OCI-LY3 (cell line): ENCODE measurements around the gene PCMTD2.

Experiments used
- H2AFZ ChIP-seq: fragments of 200-600, 300-600 bp; shearing (Covaris generic); 2 replicates; pipeline ENCODE4 v1.6.0; 2014; ENCODE audit warnings: antibody characterized with exemption, low read depth, low read length
- H3K27ac ChIP-seq: fragments of 200-600, 300-600 bp; sonication (generic); 2 replicates; pipeline ENCODE4 v1.5.1; 2014; ENCODE audit warnings: mild to moderate bottlenecking, low read length, moderate library complexity, mixed read lengths
- H3K27me3 ChIP-seq: fragments of 200-600, 300-600 bp; sonication (generic); 2 replicates; pipeline ENCODE4 v1.6.1; 2014; ENCODE audit warnings: low read depth, low read length, mixed read lengths
- H3K36me3 ChIP-seq: fragments of 200-600, 300-600 bp; sonication (generic); replicated peaks from 2 replicates; pipeline ENCODE3; 2014; ENCODE audit warnings: low read depth, low read length, mixed read lengths
- H3K4me1 ChIP-seq: fragments of 300-600, 200-600 bp; sonication (generic); 2 replicates; pipeline ENCODE4 v1.6.1; 2014; ENCODE audit warnings: low read length, mixed read lengths
- H3K4me2 ChIP-seq: fragments of 200-600, 300-600 bp; sonication (generic); 2 replicates; pipeline ENCODE4 v1.6.1; 2014; ENCODE audit warnings: low read length, mixed read lengths
- H3K4me3 ChIP-seq: fragments of 300-600, 200-600 bp; sonication (generic); 2 replicates; pipeline ENCODE4 v1.5.1; 2014; ENCODE audit warnings: antibody characterized with exemption, mild to moderate bottlenecking, low read length, moderate library complexity
- H3K79me2 ChIP-seq: fragments of 300-600, 200-600 bp; shearing (Covaris generic); 2 replicates; pipeline ENCODE4 v1.6.1; 2014; ENCODE audit warnings: mild to moderate bottlenecking, low read length, mixed read lengths
- H3K9ac ChIP-seq: fragments of 300-600, 200-600 bp; shearing (Covaris generic); 2 replicates; pipeline ENCODE4 v1.6.0; 2014; ENCODE audit warnings: mild to moderate bottlenecking, low read length, moderate library complexity
- H3K9me3 ChIP-seq: fragments of 200-600, 300-600 bp; shearing (Covaris generic); 2 replicates; pipeline ENCODE4 v1.6.1; 2014; ENCODE audit warnings: low read length, mixed read lengths; ENCODE audit not compliant: insufficient read depth
- H4K20me1 ChIP-seq: fragments of 200-600, 300-600 bp; sonication (generic); 2 replicates; pipeline ENCODE4 v1.6.1; 2016; ENCODE audit warnings: low read length, mixed read lengths; ENCODE audit not compliant: insufficient read depth
- EZH2phosphoT487 ChIP-seq: fragments of 200-600 bp; shearing (Covaris generic); IDR thresholded peaks from 2 replicates; pipeline ENCODE4 v1.6.1; 2018; ENCODE audit warnings: antibody characterized with exemption, mixed run types, low read depth
- TF ChIP-seq, protein P1 (sequence below): fragments of 200-600, 300-600 bp; sonication (generic); IDR thresholded peaks from 2 replicates; pipeline ENCODE4 v1.5.1; 2014; ENCODE audit warnings: antibody characterized with exemption, low read length, low read depth

Gene PCMTD2

DNA sequence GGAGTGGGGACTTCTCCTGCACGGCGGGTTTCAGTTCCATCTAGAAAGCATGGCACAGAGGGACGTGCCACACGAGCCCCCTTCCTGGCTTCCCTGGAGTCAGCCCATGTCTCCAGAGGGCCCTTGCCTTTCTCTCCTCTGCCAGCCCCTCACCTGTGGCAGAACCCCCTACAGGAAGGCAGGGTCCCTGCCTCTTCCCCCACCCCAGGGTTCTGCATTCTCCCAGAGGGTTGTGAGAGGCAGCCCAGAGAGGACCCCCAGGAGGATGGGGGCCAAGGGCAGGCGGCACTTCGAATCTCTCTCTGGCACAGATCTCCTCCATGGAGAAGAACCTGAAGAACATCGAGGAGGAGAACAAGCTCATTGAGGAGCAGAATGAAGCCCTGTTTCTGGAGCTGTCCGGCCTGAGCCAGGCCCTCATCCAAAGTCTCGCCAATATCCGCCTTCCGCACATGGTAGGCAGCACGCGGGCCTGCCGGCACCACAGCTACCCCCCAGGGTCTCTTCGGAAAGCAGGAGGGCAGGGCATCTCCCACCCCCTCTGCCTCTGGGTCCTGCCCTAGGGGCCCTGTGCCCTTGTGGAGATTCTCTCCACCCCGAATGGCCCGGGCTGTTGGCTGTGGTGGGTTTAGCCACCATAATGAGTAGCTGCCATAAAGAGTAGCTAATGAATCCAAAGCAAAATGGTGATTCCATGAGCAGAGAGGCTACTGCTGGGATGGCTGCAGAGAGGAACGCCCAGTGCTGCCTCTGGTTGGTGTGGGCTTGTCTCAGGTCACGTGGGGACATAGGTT is 15.9 kb upstream of the PCMTD2 start:
- peaks cover 30% of the 10 kb centered on the region for H3K4me1 ChIP-seq
- H3K9ac ChIP-seq = peak overlapping the region; percentile 54
- no peaks in the 10 kb centered on the region for H3K9me3 ChIP-seq
- no peaks in the 10 kb centered on the region for H4K20me1 ChIP-seq
- no peaks in the 10 kb centered on the region for H3K79me2 ChIP-seq
- peak overlapping the region; percentile 47 for H3K27ac ChIP-seq
- H2AFZ ChIP-seq = peak overlapping the region; percentile 92
- H3K36me3 ChIP-seq = no peaks in the 10 kb centered on the region
- TF ChIP-seq, protein P1, sequence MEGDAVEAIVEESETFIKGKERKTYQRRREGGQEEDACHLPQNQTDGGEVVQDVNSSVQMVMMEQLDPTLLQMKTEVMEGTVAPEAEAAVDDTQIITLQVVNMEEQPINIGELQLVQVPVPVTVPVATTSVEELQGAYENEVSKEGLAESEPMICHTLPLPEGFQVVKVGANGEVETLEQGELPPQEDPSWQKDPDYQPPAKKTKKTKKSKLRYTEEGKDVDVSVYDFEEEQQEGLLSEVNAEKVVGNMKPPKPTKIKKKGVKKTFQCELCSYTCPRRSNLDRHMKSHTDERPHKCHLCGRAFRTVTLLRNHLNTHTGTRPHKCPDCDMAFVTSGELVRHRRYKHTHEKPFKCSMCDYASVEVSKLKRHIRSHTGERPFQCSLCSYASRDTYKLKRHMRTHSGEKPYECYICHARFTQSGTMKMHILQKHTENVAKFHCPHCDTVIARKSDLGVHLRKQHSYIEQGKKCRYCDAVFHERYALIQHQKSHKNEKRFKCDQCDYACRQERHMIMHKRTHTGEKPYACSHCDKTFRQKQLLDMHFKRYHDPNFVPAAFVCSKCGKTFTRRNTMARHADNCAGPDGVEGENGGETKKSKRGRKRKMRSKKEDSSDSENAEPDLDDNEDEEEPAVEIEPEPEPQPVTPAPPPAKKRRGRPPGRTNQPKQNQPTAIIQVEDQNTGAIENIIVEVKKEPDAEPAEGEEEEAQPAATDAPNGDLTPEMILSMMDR = no peak
- TF ChIP-seq EZH2phosphoT487 = no peak
- H3K4me3 ChIP-seq = peak overlapping the region; percentile 35
- H3K4me2 ChIP-seq = peak overlapping the region; percentile 69
- no peaks in the 10 kb centered on the region for H3K27me3 ChIP-seq

DNA sequence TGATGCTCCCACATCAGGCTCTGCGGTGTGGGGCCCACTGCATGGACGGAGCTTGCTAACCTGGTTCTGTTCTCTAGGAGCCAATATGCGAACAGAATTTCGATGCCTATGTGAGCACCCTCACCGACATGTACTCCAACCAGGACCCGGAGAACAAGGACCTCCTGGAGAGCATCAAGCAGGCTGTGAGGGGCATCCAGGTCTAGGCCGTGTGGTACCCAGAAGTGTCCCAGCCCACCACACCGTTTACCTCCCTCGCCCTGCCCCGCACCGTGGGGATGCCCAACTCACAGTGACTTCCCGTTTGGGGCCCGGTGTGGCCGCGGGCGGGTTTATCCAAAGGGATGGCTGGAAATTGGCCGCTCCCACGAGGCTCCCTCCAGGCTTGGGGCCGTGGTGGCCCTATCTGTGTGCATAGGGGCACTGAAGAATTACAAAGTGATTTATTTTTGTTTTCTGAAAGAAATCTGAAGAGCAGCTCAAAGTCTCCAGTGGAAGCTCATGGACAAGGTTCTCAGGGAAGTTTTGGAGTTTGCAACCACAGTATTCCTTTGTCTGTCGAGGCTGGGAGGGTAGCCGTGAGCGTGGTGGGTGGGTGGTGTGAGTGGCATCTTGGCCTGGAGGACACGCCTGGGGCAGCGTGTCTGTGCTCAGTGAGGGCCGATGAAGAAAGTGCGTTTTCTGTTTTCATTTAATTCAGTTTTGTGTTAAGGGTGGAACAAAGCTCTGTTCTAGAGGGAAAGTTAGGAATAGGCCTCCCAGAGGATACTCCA is 15.1 kb upstream of the PCMTD2 start:
- H3K9ac ChIP-seq = no peak overlapping the region
- no peaks in the 10 kb centered on the region for H3K27me3 ChIP-seq
- H3K9me3 ChIP-seq = no peaks in the 10 kb centered on the region
- H3K4me2 ChIP-seq = no peak overlapping the region
- H3K79me2 ChIP-seq = no peaks in the 10 kb centered on the region
- no peak overlapping the region for H2AFZ ChIP-seq
- H3K4me3 ChIP-seq = no peak overlapping the region
- no peaks in the 10 kb centered on the region for H4K20me1 ChIP-seq
- H3K4me1 ChIP-seq = peaks cover 30% of the 10 kb centered on the region
- no peak overlapping the region for H3K27ac ChIP-seq
- no peaks in the 10 kb centered on the region for H3K36me3 ChIP-seq
- TF ChIP-seq EZH2phosphoT487 = no peak
- TF ChIP-seq, protein P1 = no peak

DNA sequence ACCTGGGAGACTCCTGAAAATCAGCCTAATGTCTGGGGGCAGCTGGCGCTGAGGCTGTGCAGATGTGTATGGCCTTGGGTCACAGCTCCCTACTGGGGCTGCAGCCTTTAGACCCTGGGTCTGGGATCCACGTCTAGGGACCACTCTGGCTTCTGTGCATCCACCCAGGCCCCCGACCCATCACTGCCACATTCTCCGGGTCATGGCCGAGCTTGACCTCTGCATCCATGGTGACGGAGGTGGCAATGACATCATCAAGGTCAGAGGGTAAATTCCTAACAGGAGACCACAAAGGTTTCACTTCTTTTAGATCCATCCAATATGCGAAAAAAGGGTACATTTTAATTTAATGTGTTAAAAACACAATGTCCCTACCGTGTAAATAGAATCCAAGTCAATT is 14.5 kb upstream of the PCMTD2 start:
- Histone ChIP-seq H3K36me3 (no peaks in the 10 kb centered on the region), H4K20me1 (no peaks in the 10 kb centered on the region), H3K9me3 (no peaks in the 10 kb centered on the region), H3K27ac (no peak overlapping the region), H3K27me3 (peaks cover 4% of the 10 kb centered on the region; the same call in 1 of the 2 replicates), H3K4me2 (no peak overlapping the region), H2AFZ (no peak overlapping the region), H3K4me1 (peaks cover 30% of the 10 kb centered on the region), H3K9ac (no peak overlapping the region), H3K4me3 (no peak overlapping the region), H3K79me2 (no peaks in the 10 kb centered on the region)
- TF ChIP-seq, protein P1 = no peak
